HepG2 (cell line): Measurements from ENCODE around the gene MTX2. TPM values are rescaled to one million over a fixed set of nuclear protein-coding genes. Genes with fewer than 3 reads are reported as not detected.

ENCODE experiments used
- CEBPB ChIP-seq: IDR thresholded peaks from 2 replicates; pipeline ENCODE4 v1.6.1; 2011; ENCODE audit warnings: low read depth, low read length, improper control_type of control experiment, borderline replicate concordance
- FOXK1 ChIP-seq: sonication (generic); formaldehyde crosslinking; IDR thresholded peaks from 2 replicates; pipeline ENCODE4 v1.4.0; 2020; ENCODE audit warnings: low read depth, missing genetic modification reagents, borderline replicate concordance
- KDM2A ChIP-seq: sonication (generic); formaldehyde crosslinking; IDR thresholded peaks from 2 replicates; pipeline ENCODE4 v1.4.0; 2020; ENCODE audit warnings: low read depth, missing genetic modification reagents, borderline replicate concordance
- PHF21A ChIP-seq: sonication (generic); formaldehyde crosslinking; IDR thresholded peaks from 2 replicates; pipeline ENCODE4 v1.5.0; 2020; ENCODE audit warnings: mild to moderate bottlenecking, missing genetic modification reagents
- SIN3A ChIP-seq: IDR thresholded peaks from 2 replicates; pipeline ENCODE4 v1.6.1; 2011; ENCODE audit warnings: low read depth, mild to moderate bottlenecking, control low read depth, low read length, borderline replicate concordance
- ZFP1 ChIP-seq: IDR thresholded peaks from 2 replicates; pipeline ENCODE4 v1.6.1; 2016
- ZNF256 ChIP-seq: sonication (generic); formaldehyde crosslinking; conservative IDR thresholded peaks from 2 replicates; pipeline ENCODE4 v1.4.0; 2020; ENCODE audit warnings: missing genetic modification reagents
- ZNF337 ChIP-seq: sonication (generic); formaldehyde crosslinking; IDR thresholded peaks from 2 replicates; pipeline ENCODE4 v1.5.1; 2020; ENCODE audit warnings: missing genetic modification reagents, low read depth, mild to moderate bottlenecking, borderline replicate concordance
- ZNF430 ChIP-seq: sonication (generic); formaldehyde crosslinking; IDR thresholded peaks from 2 replicates; pipeline ENCODE4 v1.9.0; 2021; ENCODE audit warnings: mild to moderate bottlenecking, missing genetic modification reagents
- ZNF451 ChIP-seq: sonication (generic); formaldehyde crosslinking; IDR thresholded peaks from 2 replicates; pipeline ENCODE4 v1.5.0; 2020; ENCODE audit warnings: mild to moderate bottlenecking, missing genetic modification reagents
- ZNF572 ChIP-seq: sonication (generic); formaldehyde crosslinking; IDR thresholded peaks from 2 replicates; pipeline ENCODE4 v1.5.1; 2020; ENCODE audit warnings: mild to moderate bottlenecking, missing genetic modification reagents
- ZSCAN30 ChIP-seq: sonication (generic); formaldehyde crosslinking; IDR thresholded peaks from 2 replicates; pipeline ENCODE4 v1.5.0; 2020; ENCODE audit warnings: mild to moderate bottlenecking, missing genetic modification reagents
- polyA plus RNA-seq, 8 experiments: library from polyadenylated mRNA; depleted of rRNA in 3 of 8; stranded (reverse) in 7 of 8; unstranded in 1 of 8; fragments of >200 nt; fragmentation: Illumina TruSeq in 4 of 8; extraction: Trizol in 4 of 8; gene quantifications; 2 replicates each; pipeline versions ENCODE4 v1.2.1 to v1.2.3, GENCODE V29; 2011 to 2016; ENCODE audit warnings: low read depth in 4 of 8, missing spikeins in 1 of 8, mixed read lengths in 1 of 8; ENCODE audit not compliant: insufficient read depth in 1 of 8
- total RNA-seq, 5 experiments: library from RNA; depleted of rRNA; stranded (reverse); fragments of >200 nt; fragmentation: Illumina TruSeq; extraction: Trizol; gene quantifications; 2 replicates each; pipeline ENCODE4 v1.2.3, GENCODE V29; 2016; ENCODE audit warnings: low read depth in 1 of 5
- TF ChIP-seq, protein P1 (sequence below): sonication (generic); formaldehyde crosslinking; IDR thresholded peaks from 2 replicates; pipeline ENCODE4 v1.8.0; 2022; ENCODE audit warnings: mild to moderate bottlenecking, missing genetic modification reagents
- TF ChIP-seq, protein P2 (sequence below): sonication (generic); formaldehyde crosslinking; IDR thresholded peaks from one replicate; pipeline ENCODE4 v1.5.1; 2020; ENCODE audit warnings: mild to moderate bottlenecking, missing genetic modification reagents; ENCODE audit errors: not compliant biosample characterization

The MTX2 gene
- total and polyA plus RNA-seq, 2 of the 13 experiments (the other 11 are each of a cell fraction or from before 2014, with no cell fraction given) = 58.1 to 75.7 TPM

DNA sequence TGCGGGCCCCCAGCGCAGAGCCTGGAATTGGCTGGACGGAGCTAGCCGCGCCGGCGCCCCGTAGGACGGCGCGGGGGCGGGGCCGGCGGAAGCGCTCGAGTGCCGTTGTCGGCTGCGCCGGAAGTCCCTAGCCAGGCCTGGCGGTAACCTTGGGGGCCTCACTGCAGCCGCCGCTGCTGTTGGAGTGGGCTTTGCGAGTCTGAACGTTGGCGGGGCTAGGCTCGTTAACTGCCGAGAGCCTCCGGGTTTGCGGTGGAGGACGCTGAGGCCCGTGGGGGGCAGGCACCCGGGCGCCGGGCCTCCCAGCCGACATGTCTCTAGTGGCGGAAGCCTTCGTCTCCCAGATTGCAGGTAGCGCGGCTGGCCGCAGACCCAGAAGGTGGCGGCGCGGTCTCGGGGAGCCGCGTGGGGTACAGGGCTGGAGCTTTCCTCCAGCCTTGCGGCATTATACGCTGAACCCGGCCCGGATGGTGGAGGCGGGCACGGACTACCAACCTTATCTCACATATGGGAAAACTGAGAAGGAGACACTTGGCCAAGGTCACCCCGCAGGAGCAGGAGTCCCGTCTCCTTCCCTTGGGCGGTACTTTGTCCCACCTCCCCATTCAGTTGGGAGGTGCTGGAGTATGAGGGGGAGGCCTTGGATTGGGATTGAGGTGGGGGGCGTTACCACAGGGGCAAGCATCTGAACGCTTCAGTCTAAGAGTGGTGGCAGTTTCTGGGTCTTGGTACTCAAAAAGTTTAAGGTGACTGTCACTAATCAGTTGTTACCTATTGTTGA, at the start of gene MTX2 (continued):
- peak; percentile 68 for TF ChIP-seq FOXK1
- TF ChIP-seq CEBPB = no peak
- peak; percentile 97 for TF ChIP-seq KDM2A
- TF ChIP-seq ZNF430 (CRISPR knock-in tag) = peak; percentile 66
- TF ChIP-seq PHF21A (CRISPR knock-in tag) = peak; percentile 93
- TF ChIP-seq ZNF572 = peak; percentile 96
- TF ChIP-seq ZNF256 (CRISPR knock-in tag) = peak; percentile 95; the same call in 1 of the 2 replicates
- TF ChIP-seq, protein P1, sequence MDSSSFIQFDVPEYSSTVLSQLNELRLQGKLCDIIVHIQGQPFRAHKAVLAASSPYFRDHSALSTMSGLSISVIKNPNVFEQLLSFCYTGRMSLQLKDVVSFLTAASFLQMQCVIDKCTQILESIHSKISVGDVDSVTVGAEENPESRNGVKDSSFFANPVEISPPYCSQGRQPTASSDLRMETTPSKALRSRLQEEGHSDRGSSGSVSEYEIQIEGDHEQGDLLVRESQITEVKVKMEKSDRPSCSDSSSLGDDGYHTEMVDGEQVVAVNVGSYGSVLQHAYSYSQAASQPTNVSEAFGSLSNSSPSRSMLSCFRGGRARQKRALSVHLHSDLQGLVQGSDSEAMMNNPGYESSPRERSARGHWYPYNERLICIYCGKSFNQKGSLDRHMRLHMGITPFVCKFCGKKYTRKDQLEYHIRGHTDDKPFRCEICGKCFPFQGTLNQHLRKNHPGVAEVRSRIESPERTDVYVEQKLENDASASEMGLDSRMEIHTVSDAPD (CRISPR knock-in tag) = peak; percentile 56; the same call in 1 of the 2 replicates
- TF ChIP-seq, protein P2, sequence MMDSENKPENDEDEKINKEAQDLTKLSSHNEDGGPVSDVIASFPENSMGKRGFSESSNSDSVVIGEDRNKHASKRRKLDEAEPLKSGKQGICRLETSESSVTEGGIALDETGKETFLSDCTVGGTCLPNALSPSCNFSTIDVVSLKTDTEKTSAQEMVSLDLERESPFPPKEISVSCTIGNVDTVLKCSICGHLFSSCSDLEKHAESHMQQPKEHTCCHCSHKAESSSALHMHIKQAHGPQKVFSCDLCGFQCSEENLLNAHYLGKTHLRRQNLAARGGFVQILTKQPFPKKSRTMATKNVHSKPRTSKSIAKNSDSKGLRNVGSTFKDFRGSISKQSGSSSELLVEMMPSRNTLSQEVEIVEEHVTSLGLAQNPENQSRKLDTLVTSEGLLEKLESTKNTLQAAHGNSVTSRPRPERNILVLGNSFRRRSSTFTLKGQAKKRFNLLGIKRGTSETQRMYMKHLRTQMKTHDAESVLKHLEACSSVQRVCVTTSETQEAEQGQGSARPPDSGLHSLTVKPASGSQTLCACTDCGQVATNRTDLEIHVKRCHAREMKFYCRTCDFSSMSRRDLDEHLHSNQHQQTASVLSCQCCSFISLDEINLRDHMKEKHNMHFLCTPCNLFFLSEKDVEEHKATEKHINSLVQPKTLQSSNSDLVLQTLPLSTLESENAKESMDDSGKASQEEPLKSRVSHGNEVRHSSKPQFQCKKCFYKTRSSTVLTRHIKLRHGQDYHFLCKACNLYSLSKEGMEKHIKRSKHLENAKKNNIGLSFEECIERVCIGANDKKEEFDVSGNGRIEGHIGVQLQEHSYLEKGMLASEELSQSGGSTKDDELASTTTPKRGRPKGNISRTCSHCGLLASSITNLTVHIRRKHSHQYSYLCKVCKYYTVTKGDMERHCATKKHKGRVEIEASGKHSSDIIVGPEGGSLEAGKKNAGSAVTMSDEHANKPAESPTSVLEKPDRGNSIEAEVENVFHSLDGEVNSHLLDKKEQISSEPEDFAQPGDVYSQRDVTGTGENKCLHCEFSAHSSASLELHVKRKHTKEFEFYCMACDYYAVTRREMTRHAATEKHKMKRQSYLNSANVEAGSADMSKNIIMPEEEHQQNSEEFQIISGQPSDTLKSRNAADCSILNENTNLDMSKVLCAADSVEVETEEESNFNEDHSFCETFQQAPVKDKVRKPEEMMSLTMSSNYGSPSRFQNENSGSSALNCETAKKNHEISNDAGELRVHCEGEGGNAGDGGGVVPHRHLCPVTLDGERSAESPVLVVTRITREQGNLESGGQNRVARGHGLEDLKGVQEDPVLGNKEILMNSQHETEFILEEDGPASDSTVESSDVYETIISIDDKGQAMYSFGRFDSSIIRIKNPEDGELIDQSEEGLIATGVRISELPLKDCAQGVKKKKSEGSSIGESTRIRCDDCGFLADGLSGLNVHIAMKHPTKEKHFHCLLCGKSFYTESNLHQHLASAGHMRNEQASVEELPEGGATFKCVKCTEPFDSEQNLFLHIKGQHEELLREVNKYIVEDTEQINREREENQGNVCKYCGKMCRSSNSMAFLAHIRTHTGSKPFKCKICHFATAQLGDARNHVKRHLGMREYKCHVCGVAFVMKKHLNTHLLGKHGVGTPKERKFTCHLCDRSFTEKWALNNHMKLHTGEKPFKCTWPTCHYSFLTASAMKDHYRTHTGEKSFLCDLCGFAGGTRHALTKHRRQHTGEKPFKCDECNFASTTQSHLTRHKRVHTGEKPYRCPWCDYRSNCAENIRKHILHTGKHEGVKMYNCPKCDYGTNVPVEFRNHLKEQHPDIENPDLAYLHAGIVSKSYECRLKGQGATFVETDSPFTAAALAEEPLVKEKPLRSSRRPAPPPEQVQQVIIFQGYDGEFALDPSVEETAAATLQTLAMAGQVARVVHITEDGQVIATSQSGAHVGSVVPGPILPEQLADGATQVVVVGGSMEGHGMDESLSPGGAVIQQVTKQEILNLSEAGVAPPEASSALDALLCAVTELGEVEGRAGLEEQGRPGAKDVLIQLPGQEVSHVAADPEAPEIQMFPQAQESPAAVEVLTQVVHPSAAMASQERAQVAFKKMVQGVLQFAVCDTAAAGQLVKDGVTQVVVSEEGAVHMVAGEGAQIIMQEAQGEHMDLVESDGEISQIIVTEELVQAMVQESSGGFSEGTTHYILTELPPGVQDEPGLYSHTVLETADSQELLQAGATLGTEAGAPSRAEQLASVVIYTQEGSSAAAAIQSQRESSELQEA (CRISPR knock-in tag) = peak; percentile 96
- peak; percentile 35; the same call in 1 of the 2 replicates for TF ChIP-seq SIN3A
- no peak for TF ChIP-seq ZNF451 (CRISPR knock-in tag)
- peak; percentile 91; the same call in 1 of the 2 replicates for TF ChIP-seq ZNF337
- TF ChIP-seq ZSCAN30 (CRISPR knock-in tag) = peak; percentile 92; the same call in 1 of the 2 replicates
- TF ChIP-seq ZFP1 (CRISPR knock-in tag) = no peak
